ENCODE measurements around the gene CLCNKA.

DNA sequence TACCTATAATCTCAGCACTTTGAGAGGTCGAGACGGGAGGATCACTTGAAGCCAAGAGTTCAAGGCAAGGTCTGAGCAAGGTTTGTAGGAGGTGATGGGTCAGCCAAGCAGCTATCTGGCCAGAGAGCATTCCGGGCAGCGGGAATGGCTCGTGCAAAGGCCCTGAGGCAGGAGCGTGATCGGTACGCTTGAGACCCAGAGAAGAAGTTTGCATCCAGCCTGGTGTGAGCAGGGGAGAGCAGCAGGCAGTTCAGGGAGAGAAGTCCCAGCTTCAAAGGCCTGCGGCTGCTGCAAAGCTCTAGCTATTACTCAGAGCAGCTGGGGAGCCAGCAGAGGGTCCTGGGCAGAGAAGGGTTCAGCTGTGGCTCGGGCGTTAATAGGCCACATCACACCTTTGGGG lies 22.9 kb upstream of the CLCNKA start:
- TF ChIP-seq CTCF (IDR thresholded peaks at IDR 0.05; ENCODE audit: low read depth, low read length) (no peak), EZH2phosphoT487 (IDR thresholded peaks at IDR 0.05; ENCODE audit: low read depth) (no peak)

Measured in OCI-LY3 (cell line).